Measurements from ENCODE around the gene WIPF1. TPM values are rescaled to one million over a fixed set of nuclear protein-coding genes. Genes with fewer than 3 reads are reported as not detected.

The WIPF1 gene
- total and polyA plus RNA-seq, 7 donors: 9.0 to 51.0 (median 37.8) TPM

- TF ChIP-seq POLR2A (IDR thresholded peaks at IDR 0.05): no peak
- no peak for TF ChIP-seq EP300 (IDR thresholded peaks at IDR 0.05)
- TF ChIP-seq, protein P1, sequence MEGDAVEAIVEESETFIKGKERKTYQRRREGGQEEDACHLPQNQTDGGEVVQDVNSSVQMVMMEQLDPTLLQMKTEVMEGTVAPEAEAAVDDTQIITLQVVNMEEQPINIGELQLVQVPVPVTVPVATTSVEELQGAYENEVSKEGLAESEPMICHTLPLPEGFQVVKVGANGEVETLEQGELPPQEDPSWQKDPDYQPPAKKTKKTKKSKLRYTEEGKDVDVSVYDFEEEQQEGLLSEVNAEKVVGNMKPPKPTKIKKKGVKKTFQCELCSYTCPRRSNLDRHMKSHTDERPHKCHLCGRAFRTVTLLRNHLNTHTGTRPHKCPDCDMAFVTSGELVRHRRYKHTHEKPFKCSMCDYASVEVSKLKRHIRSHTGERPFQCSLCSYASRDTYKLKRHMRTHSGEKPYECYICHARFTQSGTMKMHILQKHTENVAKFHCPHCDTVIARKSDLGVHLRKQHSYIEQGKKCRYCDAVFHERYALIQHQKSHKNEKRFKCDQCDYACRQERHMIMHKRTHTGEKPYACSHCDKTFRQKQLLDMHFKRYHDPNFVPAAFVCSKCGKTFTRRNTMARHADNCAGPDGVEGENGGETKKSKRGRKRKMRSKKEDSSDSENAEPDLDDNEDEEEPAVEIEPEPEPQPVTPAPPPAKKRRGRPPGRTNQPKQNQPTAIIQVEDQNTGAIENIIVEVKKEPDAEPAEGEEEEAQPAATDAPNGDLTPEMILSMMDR (IDR thresholded peaks at IDR 0.05): no peak
- no peak for TF ChIP-seq POLR2AphosphoS5 (IDR thresholded peaks at IDR 0.05)
- H3K4me1 ChIP-seq: peaks cover 0 to 25% (median 20%) of the 10 kb centered on the region in 4 donors
- no peak overlapping the region for H3K4me3 ChIP-seq
- H3K27me3 ChIP-seq: no peaks in the 10 kb centered on the region
- H3K9me3 ChIP-seq: no peaks in the 10 kb centered on the region
- DNase-seq: no peak
- peak overlapping the region in 3 of 4 donors; percentile 63 to 77 (median 74) for H3K27ac ChIP-seq
- H3K36me3 ChIP-seq: peaks cover 0 to 16% (median 3%) of the 10 kb centered on the region in 4 donors
- intact Hi-C loops (cut with DNase I): loop anchor here (2.0 to 5.0 kb wide), 2 partner anchors 74 to 122 kb away; partner anchors contain the start of gene GPR155
Observed at GRCh38 chr2:174560737-174561136, 36.9 kb downstream of the WIPF1 start.

GRCh38 chr2:174555998-174556397 is 41.6 kb downstream of the WIPF1 start:
- TF ChIP-seq EP300 (IDR thresholded peaks at IDR 0.05): no peak
- TF ChIP-seq POLR2AphosphoS5 (IDR thresholded peaks at IDR 0.05): no peak
- TF ChIP-seq, protein P1 (IDR thresholded peaks at IDR 0.05): no peak
- no peak for TF ChIP-seq POLR2A (IDR thresholded peaks at IDR 0.05)
- H3K4me1 ChIP-seq: peaks cover 0 to 11% (median 8%) of the 10 kb centered on the region in 4 donors

DNA sequence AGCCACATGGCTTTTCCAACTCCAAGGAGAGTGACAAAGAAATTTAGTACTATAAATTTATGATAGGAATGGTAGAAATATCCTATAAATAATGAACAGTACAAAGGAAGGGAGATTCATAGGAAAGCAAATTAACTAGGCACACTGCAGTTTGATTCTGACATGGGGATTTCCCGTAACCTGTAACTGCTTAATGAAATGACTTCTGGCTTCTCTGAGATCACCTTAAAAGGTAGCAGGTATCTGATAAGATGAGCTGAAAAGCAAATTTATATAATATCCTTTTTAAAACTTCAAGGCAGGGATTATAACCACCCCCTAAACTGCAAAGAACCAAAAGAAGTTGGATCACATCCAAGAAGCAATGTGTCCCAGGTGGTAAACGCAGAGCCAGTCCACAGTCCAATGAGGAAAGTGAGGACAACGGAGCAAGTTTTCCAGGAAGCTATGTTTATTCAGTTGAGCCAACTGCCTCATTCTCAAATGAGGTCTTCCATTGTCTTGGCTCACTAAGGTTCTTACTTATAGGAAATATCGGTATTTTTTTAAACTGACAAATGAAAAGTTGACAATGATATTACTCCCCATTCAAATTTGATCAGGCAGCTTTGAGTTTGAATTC is 43.0 kb downstream of the WIPF1 start:
- Histone ChIP-seq H3K4me1 (no peaks in the 10 kb centered on the region), H3K4me3 (no peak overlapping the region), H3K27ac (no peak overlapping the region), H3K36me3 (no peaks in the 10 kb centered on the region), H3K27me3 (no peaks in the 10 kb centered on the region), H3K9me3 (no peaks in the 10 kb centered on the region)
- intact Hi-C loops (cut with DNase I): no loop called here
- TF ChIP-seq POLR2AphosphoS5 (IDR thresholded peaks at IDR 0.05) (no peak), EP300 (IDR thresholded peaks at IDR 0.05) (no peak), POLR2A (IDR thresholded peaks at IDR 0.05) (no peak)
- TF ChIP-seq, protein P1 (IDR thresholded peaks at IDR 0.05): no peak
- WGBS, 2 donors: 22 to 58% methylated on average over 4 of the region's 4 CpGs
- no peak for DNase-seq

More at GRCh38 chr2:174555998-174556397, 41.6 kb downstream of the WIPF1 start:
- intact Hi-C loops (cut with DNase I): no loop called here
- H3K36me3 ChIP-seq: no peaks in the 10 kb centered on the region
- no peak for DNase-seq
- no peak overlapping the region for H3K27ac ChIP-seq
- H3K27me3 ChIP-seq: no peaks in the 10 kb centered on the region
- 73 to 77% methylated on average over 4 of the region's 4 CpGs for WGBS, 2 donors
- H3K4me3 ChIP-seq: no peak overlapping the region
- no peaks in the 10 kb centered on the region for H3K9me3 ChIP-seq

DNA sequence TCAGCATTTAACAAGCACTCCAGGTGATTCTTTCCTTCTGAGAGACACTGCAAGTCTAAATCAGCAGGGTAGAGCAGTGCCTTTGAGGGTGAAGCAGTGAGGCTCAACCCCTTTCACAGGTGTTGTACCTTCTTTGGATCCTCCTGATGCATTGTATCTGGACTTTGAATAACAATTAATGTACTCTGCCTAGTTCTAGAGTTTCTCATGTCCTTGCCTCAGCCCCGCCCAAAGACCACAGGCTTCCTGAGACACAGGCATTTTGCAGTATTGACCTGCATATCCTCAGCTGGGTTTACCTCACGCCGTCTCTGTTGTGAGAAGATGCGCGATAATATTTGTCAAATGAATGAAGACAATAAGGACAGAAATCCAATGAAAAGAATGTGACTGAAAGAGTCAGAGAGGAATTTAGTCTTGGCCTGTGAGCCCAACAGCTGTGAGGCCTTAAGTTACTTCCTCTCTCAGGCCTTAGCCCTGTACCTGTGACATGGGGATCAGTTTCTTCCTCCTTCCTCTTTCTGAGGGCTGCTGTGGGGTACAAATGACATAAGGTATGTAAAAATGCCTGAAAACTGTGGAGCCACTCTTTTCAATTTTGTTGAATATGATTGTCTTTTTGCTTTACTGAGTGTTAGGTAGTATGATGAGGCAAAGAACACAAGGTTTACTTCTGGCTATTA is 43.7 kb downstream of the WIPF1 start:
- Histone ChIP-seq H3K27ac (no peak overlapping the region), H3K36me3 (no peaks in the 10 kb centered on the region), H3K4me1 (no peaks in the 10 kb centered on the region), H3K9me3 (no peaks in the 10 kb centered on the region), H3K27me3 (no peaks in the 10 kb centered on the region), H3K4me3 (no peak overlapping the region)
- WGBS, 2 donors: 67 to 92% methylated on average over 5 of the region's 5 CpGs
- TF ChIP-seq POLR2A (IDR thresholded peaks at IDR 0.05) (no peak), POLR2AphosphoS5 (IDR thresholded peaks at IDR 0.05) (no peak), EP300 (IDR thresholded peaks at IDR 0.05) (no peak)
- TF ChIP-seq, protein P1 (IDR thresholded peaks at IDR 0.05): no peak
- DNase-seq: no peak
- intact Hi-C loops (cut with DNase I): no loop called here
